OCI-LY7 (cell line): ENCODE results near the gene IMMP2L. TPM values are rescaled to one million over a fixed set of nuclear protein-coding genes. Genes with fewer than 3 reads are reported as not detected.

Experiments
- BruUV-seq: library from RNA; stranded (reverse); fragments of 400-500 nt; replicated peaks from 2 replicates; lab custom pipeline; 2021; lab: Mats Ljungman, UMichigan
- CTCF ChIA-PET: fragments of 300-600 bp; sonication (Branson Sonifier 250); formaldehyde crosslinking; loops from one replicate; lab custom pipeline; 2022; ENCODE audit warnings: antibody characterized with exemption; ENCODE audit not compliant: unreplicated experiment; lab: Charles Lee
- POLR2A ChIA-PET: fragments of 300-600 bp; sonication (Branson Sonifier 250); formaldehyde crosslinking; loops from one replicate; lab custom pipeline; 2022; ENCODE audit warnings: antibody characterized with exemption; lab: Charles Lee
- DNase-seq: peaks from one replicate; pipeline ENCODE4 v3.0.0-alpha.2; 2015; ENCODE audit warnings: low spot score
- H2AFZ ChIP-seq: fragments of 200-600 bp; sonication (generic), shearing (Covaris generic); 2 replicates; pipeline ENCODE4 v1.6.1; 2014; ENCODE audit warnings: mild to moderate bottlenecking, antibody characterized with exemption, low read length, moderate library complexity
- H3K27ac ChIP-seq: fragments of 200-600 bp; sonication (generic); 2 replicates; pipeline ENCODE4 v1.5.1; 2014; ENCODE audit warnings: mixed run types, low read depth, mild to moderate bottlenecking, moderate library complexity, low read length, inconsistent platforms; ENCODE audit not compliant: poor library complexity, severe bottlenecking
- H3K36me3 ChIP-seq: fragments of 200-600 bp; sonication (generic); 2 replicates; pipeline ENCODE4 v1.6.1; 2014; ENCODE audit warnings: mild to moderate bottlenecking, antibody characterized with exemption, low read length, moderate library complexity, mixed read lengths; ENCODE audit not compliant: insufficient read depth
- H3K4me1 ChIP-seq: fragments of 200-600 bp; sonication (generic); 2 replicates; pipeline ENCODE4 v1.5.1; 2014; ENCODE audit warnings: mild to moderate bottlenecking, low read length; ENCODE audit not compliant: insufficient read depth, poor library complexity, severe bottlenecking
- H3K4me2 ChIP-seq: fragments of 200-600 bp; sonication (generic); 2 replicates; pipeline ENCODE4 v1.6.1; 2014; ENCODE audit warnings: mild to moderate bottlenecking, low read length
- H3K4me3 ChIP-seq: fragments of 200-600 bp; sonication (generic); 2 replicates; pipeline ENCODE4 v1.5.1; 2014; ENCODE audit warnings: mild to moderate bottlenecking, low read depth, low read length; ENCODE audit not compliant: poor library complexity, severe bottlenecking
- H3K79me2 ChIP-seq: fragments of 200-600 bp; sonication (generic); 2 replicates; pipeline ENCODE4 v1.6.1; 2016; ENCODE audit warnings: low read depth, mild to moderate bottlenecking, low read length, moderate library complexity, mixed read lengths; ENCODE audit not compliant: insufficient read depth
- H3K9me2 ChIP-seq: fragments of 200-600 bp; sonication (generic); 2 replicates; pipeline ENCODE4 v1.6.1; 2016; ENCODE audit warnings: mild to moderate bottlenecking, low read length, mixed read lengths; ENCODE audit not compliant: insufficient read depth
- H3K9me3 ChIP-seq: fragments of 200-600 bp; sonication (generic); 2 replicates; pipeline ENCODE4 v1.6.1; 2014; ENCODE audit warnings: mild to moderate bottlenecking, mixed run types, low read length, mixed read lengths
- H4K20me1 ChIP-seq: fragments of 200-600 bp; sonication (generic); 2 replicates; pipeline ENCODE4 v1.6.1; 2014; ENCODE audit warnings: mild to moderate bottlenecking, antibody characterized with exemption, low read length, moderate library complexity, mixed read lengths; ENCODE audit not compliant: insufficient read depth
- CTCF ChIP-seq: fragments of 200-600 bp; sonication (generic); conservative IDR thresholded peaks from 2 replicates; pipeline ENCODE4 v1.5.1; 2014; ENCODE audit warnings: mild to moderate bottlenecking, antibody characterized with exemption, low read length, moderate library complexity, mixed read lengths
- EZH2phosphoT487 ChIP-seq: fragments of 200-600 bp; sonication (generic); IDR thresholded peaks from 2 replicates; pipeline ENCODE4 v1.6.1; 2018; ENCODE audit warnings: low read depth, borderline replicate concordance, mild to moderate bottlenecking, mixed run types, antibody characterized with exemption, low read length, moderate library complexity, mixed read lengths
- intact Hi-C: fragments of 100-400 bp; cut with micrococcal nuclease; formaldehyde crosslinking; loops from one replicate; pipeline ENCODE4 v1.10.0; 2022; ENCODE audit not compliant: unreplicated experiment
- total RNA-seq, 2 experiments: library from RNA; depleted of rRNA in 1 of 2; stranded (reverse); fragments of >200 nt in 1 of 2; shearing (Covaris generic) in 1 of 2; gene quantifications; 2 replicates each; pipeline ENCODE4 v1.2.3, GENCODE V29; 2014 to 2022

Gene IMMP2L
- total RNA-seq, 2 experiments from 2014 or later = 8.0 to 25.4 TPM

- H4K20me1 ChIP-seq = no peaks in the 10 kb centered on the region
- intact Hi-C loops = no loop called here
- no peak for DNase-seq
- no peaks in the 10 kb centered on the region for H3K9me2 ChIP-seq
- BruUV-seq = no TSS peak
- TF ChIP-seq EZH2phosphoT487 = no peak
- no peak for TF ChIP-seq CTCF
- no peak overlapping the region for H3K4me3 ChIP-seq
- no peak overlapping the region for H3K27ac ChIP-seq
- POLR2A ChIA-PET = interaction anchor here (0.6 kb wide), 1 partner anchor 379 kb away, joined by 4 read pairs; no protein-coding TSS in a partner anchor
- H3K4me1 ChIP-seq = no peaks in the 10 kb centered on the region
- H3K9me3 ChIP-seq = no peaks in the 10 kb centered on the region
- H2AFZ ChIP-seq = no peak overlapping the region
- no peak overlapping the region for H3K4me2 ChIP-seq
- no peaks in the 10 kb centered on the region for H3K36me3 ChIP-seq
- CTCF ChIA-PET = no interaction called here
- H3K79me2 ChIP-seq = no peaks in the 10 kb centered on the region
Observed at GRCh38 chr7:111103678-111104274, 458.5 kb downstream of the IMMP2L start.

GRCh38 chr7:111103136-111103535 lies 459.2 kb downstream of the IMMP2L start:
- no peaks in the 10 kb centered on the region for H3K9me2 ChIP-seq
- TF ChIP-seq CTCF (no peak), EZH2phosphoT487 (no peak)
- H2AFZ ChIP-seq = no peak overlapping the region
- no peaks in the 10 kb centered on the region for H3K36me3 ChIP-seq
- H3K4me2 ChIP-seq = no peak overlapping the region
- no peaks in the 10 kb centered on the region for H4K20me1 ChIP-seq
- intact Hi-C loops = no loop called here
- H3K79me2 ChIP-seq = no peaks in the 10 kb centered on the region
- ChIA-PET CTCF (no interaction called here), POLR2A (no interaction called here)
- no peak overlapping the region for H3K4me3 ChIP-seq
- no peak overlapping the region for H3K27ac ChIP-seq
- H3K9me3 ChIP-seq = no peaks in the 10 kb centered on the region
- H3K4me1 ChIP-seq = no peaks in the 10 kb centered on the region
- DNase-seq = no peak
- BruUV-seq = no TSS peak

- H3K9me3 ChIP-seq = no peaks in the 10 kb centered on the region
Observed at GRCh38 chr7:111101856-111102646, 460.2 kb downstream of the IMMP2L start.

More at GRCh38 chr7:111101856-111102646, 460.2 kb downstream of the IMMP2L start:
- intact Hi-C loops = no loop called here
- POLR2A ChIA-PET = no interaction called here
- no peaks in the 10 kb centered on the region for H3K36me3 ChIP-seq
- no peak overlapping the region for H3K27ac ChIP-seq
- no peak overlapping the region for H3K4me2 ChIP-seq
- H3K4me1 ChIP-seq = no peaks in the 10 kb centered on the region
- no TSS peak for BruUV-seq
- TF ChIP-seq CTCF = no peak
- no peaks in the 10 kb centered on the region for H4K20me1 ChIP-seq
- CTCF ChIA-PET = no interaction called here
- no peak for DNase-seq
- no peak overlapping the region for H2AFZ ChIP-seq
- no peak overlapping the region for H3K4me3 ChIP-seq
- H3K9me2 ChIP-seq = no peaks in the 10 kb centered on the region
- no peaks in the 10 kb centered on the region for H3K79me2 ChIP-seq
